Kidney epithelial cell (primary cell): ENCODE data around the gene MTHFD1L. TPM values are rescaled to one million over a fixed set of nuclear protein-coding genes. Genes with fewer than 3 reads are reported as not detected.
A peak's percentile ranks its signal among the peaks of the same experiment; 100 is the strongest.
"Not testable (repeated sequence)": the region's sequence is repeated elsewhere in the genome, so short reads cannot be mapped to it uniquely, and the experiment has no call there.

Experiments used
- DNase-seq: peaks from one replicate; pipeline ENCODE4 v3.0.0-alpha.2; 2010; ENCODE audit warnings: low read depth
- H3K27me3 ChIP-seq: 2 replicates; pipeline ENCODE4 v1.6.0; 2011; ENCODE audit warnings: low read length; ENCODE audit not compliant: control insufficient read depth, insufficient read depth
- H3K36me3 ChIP-seq: 2 replicates; pipeline ENCODE4 v1.5.1; 2011; ENCODE audit warnings: low read length; ENCODE audit not compliant: control insufficient read depth, insufficient read depth
- H3K4me3 ChIP-seq: 2 replicates; pipeline ENCODE4 v1.5.1; 2011; ENCODE audit warnings: low read depth, mild to moderate bottlenecking, control low read depth, low read length
- CTCF ChIP-seq: IDR thresholded peaks from 2 replicates; pipeline ENCODE4 v1.5.1; 2011; ENCODE audit warnings: mild to moderate bottlenecking, moderate library complexity, low read length, control low read depth, inconsistent platforms; ENCODE audit not compliant: insufficient read depth, poor library complexity, severe bottlenecking
- total RNA-seq: library from RNA; depleted of rRNA; stranded (reverse); fragments of >200 nt; gene quantifications from 2 replicates; pipeline ENCODE4 v1.2.3, GENCODE V29; 2015

MTHFD1L gene
- total RNA-seq, 1 donor from 2014 or later: 116 TPM

GRCh38 chr6:151036869-151037680 lies 171.6 kb downstream of the MTHFD1L start:
- Histone ChIP-seq H3K4me3 (no peak overlapping the region), H3K36me3 (peaks cover 2% of the 10 kb centered on the region), H3K27me3 (no peaks in the 10 kb centered on the region)
- TF ChIP-seq CTCF: no peak
- DNase-seq: no peak

GRCh38 chr6:151038616-151039015 lies 173.1 kb downstream of the MTHFD1L start:
- DNase-seq: no peak
- H3K27me3 ChIP-seq: no peaks in the 10 kb centered on the region
- peaks cover 2% of the 10 kb centered on the region for H3K36me3 ChIP-seq
- H3K4me3 ChIP-seq: no peak overlapping the region
- TF ChIP-seq CTCF: no peak

GRCh38 chr6:151040888-151041521 lies 175.5 kb downstream of the MTHFD1L start:
- H3K36me3 ChIP-seq, H3K4me3 ChIP-seq, H3K27me3 ChIP-seq: not testable (repeated sequence)
- peak; percentile 97 for DNase-seq

GRCh38 chr6:151041686-151042085 lies 176.2 kb downstream of the MTHFD1L start:
- Histone ChIP-seq H3K36me3 (peaks cover 2% of the 10 kb centered on the region), H3K4me3 (no peak overlapping the region), H3K27me3 (no peaks in the 10 kb centered on the region)
- no peak for TF ChIP-seq CTCF
- no peak for DNase-seq

GRCh38 chr6:151042911-151043330 lies 177.4 kb downstream of the MTHFD1L start:
- H3K36me3 ChIP-seq, DNase-seq, H3K27me3 ChIP-seq, H3K4me3 ChIP-seq: not testable (repeated sequence)

GRCh38 chr6:151043944-151044343 lies 178.4 kb downstream of the MTHFD1L start:
- Histone ChIP-seq H3K36me3 (peaks cover 2% of the 10 kb centered on the region), H3K27me3 (no peaks in the 10 kb centered on the region), H3K4me3 (no peak overlapping the region)
- no peak for DNase-seq
- TF ChIP-seq CTCF: no peak
